ENCODE results near the gene NAT10.

The NAT10 gene

DNA sequence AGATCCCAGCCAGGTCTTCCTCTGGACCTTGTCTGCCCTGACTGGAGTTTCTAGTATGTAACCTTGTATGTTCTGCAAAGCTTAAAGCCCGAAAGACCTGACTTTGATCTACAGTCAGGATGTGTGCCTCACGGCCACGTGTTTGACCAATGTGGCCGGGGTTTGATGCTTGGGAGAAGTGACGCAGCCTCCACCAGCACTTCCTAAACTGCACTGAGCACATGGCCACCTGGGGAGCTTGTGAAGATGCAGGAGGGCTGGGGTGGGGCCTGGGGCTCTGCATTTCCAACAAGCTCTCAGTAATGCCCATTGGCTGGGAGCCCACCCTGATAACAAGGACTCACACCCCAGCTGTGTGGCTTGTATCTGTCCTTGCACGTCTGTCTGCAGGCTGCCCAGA lies 53.2 kb downstream of the NAT10 start:
- Mint-ChIP-seq H3K36me3 (ENCODE audit: insufficient read depth) (no peaks in the 10 kb centered on the region), H3K27ac (no peak overlapping the region), H3K4me3 (no peak overlapping the region), H3K9me3 (no peaks in the 10 kb centered on the region), H3K4me1 (ENCODE audit: low read depth in 2 of 2) (peaks cover 7 to 11% of the 10 kb centered on the region in 2 donors), H3K27me3 (no peaks in the 10 kb centered on the region)
- ATAC-seq (replicated peaks): peak; percentile 28
- DNase-seq: no peak

DNA sequence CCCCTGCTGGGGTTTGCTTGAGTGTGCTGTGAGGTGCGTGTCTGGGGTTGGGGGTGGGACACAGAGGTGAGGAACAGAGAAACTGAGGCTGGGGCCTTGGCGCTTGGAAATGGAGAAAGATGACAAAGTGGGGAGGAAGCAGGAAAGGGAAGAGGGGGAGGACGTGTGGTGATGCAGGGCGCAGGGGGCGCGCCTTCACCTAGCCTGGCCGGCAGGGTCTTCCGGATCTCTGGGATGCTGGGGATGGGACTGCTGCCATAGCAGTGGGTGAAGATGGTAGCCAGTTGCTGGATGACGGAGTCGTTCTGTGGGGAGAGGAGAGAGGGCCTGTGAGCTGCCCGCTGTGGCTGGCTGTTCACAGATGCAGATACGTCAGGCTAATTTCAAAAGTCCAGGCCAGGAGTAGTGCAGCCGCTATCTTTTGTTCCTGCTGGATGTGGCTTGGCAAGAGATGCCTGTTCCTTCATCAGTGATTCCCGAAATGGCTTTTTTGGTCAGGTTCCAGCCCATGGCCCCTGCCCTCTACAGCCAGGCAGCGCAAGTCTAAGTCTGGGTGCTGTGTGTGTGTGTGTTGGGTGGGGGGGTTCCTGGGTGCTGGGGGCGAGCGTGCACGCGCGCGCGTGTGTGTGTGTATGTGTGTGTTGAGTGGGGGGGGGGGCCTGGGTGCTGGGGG lies 54.8 kb downstream of the NAT10 start:
- H3K27me3 Mint-ChIP-seq: no peaks in the 10 kb centered on the region
- no peak for DNase-seq
- no peak overlapping the region for H3K27ac Mint-ChIP-seq
- H3K4me3 Mint-ChIP-seq: no peak overlapping the region
- H3K4me1 Mint-ChIP-seq (ENCODE audit: low read depth in 2 of 2): peaks cover 7 to 11% of the 10 kb centered on the region in 2 donors
- ATAC-seq (replicated peaks): no peak
- no peaks in the 10 kb centered on the region for H3K9me3 Mint-ChIP-seq
- H3K36me3 Mint-ChIP-seq (ENCODE audit: insufficient read depth): no peaks in the 10 kb centered on the region

DNA sequence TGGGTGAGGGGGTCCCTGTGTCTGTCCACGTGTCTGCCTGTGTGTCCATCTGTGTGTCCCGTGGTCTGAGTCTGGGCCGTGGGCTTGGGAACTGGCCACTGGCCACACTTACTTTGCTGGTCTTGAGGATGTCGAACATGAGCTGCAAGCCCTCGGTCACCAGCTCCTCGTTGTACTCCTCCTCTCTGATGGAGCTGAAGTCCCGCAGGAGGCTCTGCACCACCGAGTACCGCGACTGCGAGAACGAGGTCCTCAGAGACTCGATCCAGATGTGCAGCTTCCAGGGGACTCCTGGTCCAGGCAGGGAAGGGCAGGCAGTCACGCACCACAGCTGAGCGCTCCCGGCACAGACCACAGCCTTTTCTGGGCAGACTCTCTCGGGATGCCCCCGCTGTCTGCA lies 55.4 kb downstream of the NAT10 start:
- no peaks in the 10 kb centered on the region for H3K27me3 Mint-ChIP-seq
- no peak overlapping the region for H3K4me3 Mint-ChIP-seq
- no peaks in the 10 kb centered on the region for H3K9me3 Mint-ChIP-seq
- ATAC-seq (replicated peaks) (no peak), DNase-seq (no peak)
- no peak overlapping the region for H3K27ac Mint-ChIP-seq
- no peaks in the 10 kb centered on the region for H3K36me3 Mint-ChIP-seq (ENCODE audit: insufficient read depth)
- peaks cover 7 to 11% of the 10 kb centered on the region in 2 donors for H3K4me1 Mint-ChIP-seq (ENCODE audit: low read depth in 2 of 2)

DNA sequence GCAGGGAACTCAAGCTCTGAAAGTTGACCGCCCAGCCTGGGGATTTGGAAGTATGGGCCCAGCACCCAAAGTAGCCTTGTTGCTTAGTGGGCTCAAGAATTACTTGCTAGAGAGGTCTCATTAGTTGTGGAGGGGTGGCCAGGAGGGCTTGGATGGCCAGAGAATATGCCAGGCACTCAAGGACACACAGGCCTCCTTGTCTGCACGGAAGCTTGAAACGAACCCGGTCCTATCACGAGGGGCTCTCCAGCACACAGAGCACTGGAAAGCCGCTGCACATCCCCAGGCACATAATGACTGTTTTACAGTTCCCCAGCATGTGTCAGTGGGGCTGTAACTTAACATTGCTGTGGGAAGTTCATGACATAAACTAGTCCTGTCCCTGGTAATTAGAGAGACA lies 55.9 kb downstream of the NAT10 start:
- no peak for DNase-seq
- no peaks in the 10 kb centered on the region for H3K9me3 Mint-ChIP-seq
- ATAC-seq (replicated peaks): no peak
- no peak overlapping the region for H3K27ac Mint-ChIP-seq
- H3K36me3 Mint-ChIP-seq (ENCODE audit: insufficient read depth): no peaks in the 10 kb centered on the region
- H3K4me1 Mint-ChIP-seq (ENCODE audit: low read depth in 2 of 2): peaks cover 7 to 11% of the 10 kb centered on the region in 2 donors
- H3K4me3 Mint-ChIP-seq: no peak overlapping the region
- no peaks in the 10 kb centered on the region for H3K27me3 Mint-ChIP-seq

DNA sequence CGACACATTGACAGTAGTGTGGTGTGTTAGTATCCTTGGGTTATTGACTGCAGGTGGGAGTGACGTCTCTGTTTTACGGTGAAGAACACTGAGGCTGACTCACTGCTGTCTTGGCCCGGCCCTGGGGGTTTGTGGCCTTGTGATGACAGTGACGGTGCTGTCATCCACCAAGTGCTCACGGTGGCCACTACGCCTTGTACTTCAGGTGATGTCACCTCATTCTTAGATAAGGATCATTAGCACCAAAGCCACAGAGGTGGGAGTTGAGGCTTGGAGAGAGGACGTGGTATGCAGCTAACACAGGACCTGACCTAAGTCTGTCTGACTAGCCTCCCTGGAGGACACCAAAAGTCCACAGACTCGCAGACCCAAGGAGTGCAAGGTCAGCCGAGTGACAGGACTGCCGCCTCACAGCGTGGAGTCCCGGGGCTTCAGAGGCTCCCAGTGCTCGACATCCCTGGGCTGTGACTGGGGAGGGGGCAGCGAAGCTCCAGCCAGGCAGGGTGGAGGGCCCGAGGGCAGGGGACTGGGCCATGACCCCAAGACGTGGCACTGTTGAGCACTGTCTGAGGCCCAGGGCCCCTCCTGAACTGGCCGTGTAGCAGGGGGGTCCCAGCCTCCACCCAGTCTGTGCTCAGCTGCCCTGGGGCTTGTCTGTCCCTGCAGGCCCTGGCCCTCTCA lies 56.5 kb downstream of the NAT10 start:
- Mint-ChIP-seq H3K4me1 (ENCODE audit: low read depth in 2 of 2) (peaks cover 7 to 11% of the 10 kb centered on the region in 2 donors), H3K4me3 (no peak overlapping the region), H3K27me3 (peaks cover 0 to under 1% of the 10 kb centered on the region in 2 donors), H3K9me3 (no peaks in the 10 kb centered on the region), H3K36me3 (ENCODE audit: insufficient read depth) (no peaks in the 10 kb centered on the region), H3K27ac (no peak overlapping the region)
- no peak for DNase-seq
- peak; percentile 80 for ATAC-seq (replicated peaks)

DNA sequence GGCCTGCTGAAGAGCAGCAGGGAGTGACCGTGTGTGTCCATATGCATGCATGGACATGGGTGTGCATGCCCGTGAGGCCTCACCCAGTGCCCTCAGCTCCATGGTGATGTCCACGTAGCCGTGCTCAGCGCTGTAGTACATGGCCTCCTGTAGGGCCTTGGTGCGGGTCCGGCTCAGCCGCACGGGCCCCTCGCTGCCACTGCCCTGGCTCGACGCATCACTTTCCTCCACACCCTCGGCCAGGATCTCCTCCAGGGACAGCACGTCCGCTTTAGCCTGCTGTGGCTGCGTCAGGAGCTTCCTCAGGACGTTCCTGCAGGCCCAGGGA lies 57.0 kb downstream of the NAT10 start:
- Mint-ChIP-seq H3K4me1 (ENCODE audit: low read depth in 2 of 2) (peaks cover 6 to 11% of the 10 kb centered on the region in 2 donors), H3K27me3 (peaks cover 0 to 5% of the 10 kb centered on the region in 2 donors), H3K36me3 (ENCODE audit: insufficient read depth) (no peaks in the 10 kb centered on the region), H3K27ac (no peak overlapping the region), H3K4me3 (no peak overlapping the region), H3K9me3 (no peaks in the 10 kb centered on the region)
- ATAC-seq (replicated peaks) (no peak), DNase-seq (no peak)

DNA sequence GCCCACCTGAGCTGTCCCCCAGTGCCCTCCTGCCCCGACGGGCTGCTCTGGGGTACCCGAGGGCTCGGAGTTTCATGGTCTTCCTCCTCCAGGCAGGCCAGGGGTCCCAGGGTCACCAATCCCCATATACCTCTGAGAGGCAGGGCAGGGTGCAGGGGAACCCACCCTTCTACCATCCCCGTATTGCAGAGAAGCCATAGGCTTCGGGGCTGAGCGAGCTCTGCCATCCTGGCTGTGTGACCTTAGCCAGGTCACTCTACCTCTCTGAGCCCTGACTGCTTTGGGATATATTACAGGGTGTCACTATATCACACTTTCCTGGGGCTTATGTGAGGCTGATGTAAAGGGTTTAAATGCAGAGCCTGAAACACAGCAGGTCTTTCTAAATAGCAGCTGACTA lies 57.4 kb downstream of the NAT10 start:
- no peaks in the 10 kb centered on the region for H3K9me3 Mint-ChIP-seq
- DNase-seq: no peak
- no peaks in the 10 kb centered on the region for H3K36me3 Mint-ChIP-seq (ENCODE audit: insufficient read depth)
- ATAC-seq (replicated peaks): no peak
- H3K4me3 Mint-ChIP-seq: no peak overlapping the region
- H3K4me1 Mint-ChIP-seq (ENCODE audit: low read depth in 2 of 2): peaks cover 2 to 11% of the 10 kb centered on the region in 2 donors
- peaks cover 0 to 9% of the 10 kb centered on the region in 2 donors for H3K27me3 Mint-ChIP-seq
- no peak overlapping the region for H3K27ac Mint-ChIP-seq

DNA sequence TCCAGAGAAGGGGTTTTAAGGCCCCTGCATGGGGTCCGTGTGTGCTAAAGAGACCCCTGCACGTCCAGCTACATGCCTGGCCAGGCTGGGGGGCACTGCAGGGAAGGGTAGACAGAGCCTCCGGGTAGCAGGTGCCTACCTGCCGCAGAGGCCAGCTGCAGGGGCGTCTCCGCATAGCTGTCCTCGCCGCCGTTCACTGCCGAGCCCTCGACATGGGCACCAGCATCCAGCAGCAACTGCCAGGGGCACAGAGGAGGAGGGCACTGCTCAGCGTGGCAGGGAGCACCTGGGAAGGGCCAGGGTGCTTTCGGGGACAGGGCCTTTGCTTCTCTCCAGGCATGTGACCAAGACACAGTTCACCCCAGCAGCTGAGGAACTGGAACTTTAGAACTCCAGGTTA lies 59.7 kb downstream of the NAT10 start:
- Mint-ChIP-seq H3K9me3 (no peaks in the 10 kb centered on the region), H3K36me3 (ENCODE audit: insufficient read depth) (no peaks in the 10 kb centered on the region), H3K27ac (no peak overlapping the region), H3K4me1 (ENCODE audit: low read depth in 2 of 2) (peaks cover 0 to 6% of the 10 kb centered on the region in 2 donors), H3K4me3 (no peak overlapping the region), H3K27me3 (peaks cover 0 to 17% of the 10 kb centered on the region in 2 donors)
- ATAC-seq (replicated peaks) (no peak), DNase-seq (no peak)

DNA sequence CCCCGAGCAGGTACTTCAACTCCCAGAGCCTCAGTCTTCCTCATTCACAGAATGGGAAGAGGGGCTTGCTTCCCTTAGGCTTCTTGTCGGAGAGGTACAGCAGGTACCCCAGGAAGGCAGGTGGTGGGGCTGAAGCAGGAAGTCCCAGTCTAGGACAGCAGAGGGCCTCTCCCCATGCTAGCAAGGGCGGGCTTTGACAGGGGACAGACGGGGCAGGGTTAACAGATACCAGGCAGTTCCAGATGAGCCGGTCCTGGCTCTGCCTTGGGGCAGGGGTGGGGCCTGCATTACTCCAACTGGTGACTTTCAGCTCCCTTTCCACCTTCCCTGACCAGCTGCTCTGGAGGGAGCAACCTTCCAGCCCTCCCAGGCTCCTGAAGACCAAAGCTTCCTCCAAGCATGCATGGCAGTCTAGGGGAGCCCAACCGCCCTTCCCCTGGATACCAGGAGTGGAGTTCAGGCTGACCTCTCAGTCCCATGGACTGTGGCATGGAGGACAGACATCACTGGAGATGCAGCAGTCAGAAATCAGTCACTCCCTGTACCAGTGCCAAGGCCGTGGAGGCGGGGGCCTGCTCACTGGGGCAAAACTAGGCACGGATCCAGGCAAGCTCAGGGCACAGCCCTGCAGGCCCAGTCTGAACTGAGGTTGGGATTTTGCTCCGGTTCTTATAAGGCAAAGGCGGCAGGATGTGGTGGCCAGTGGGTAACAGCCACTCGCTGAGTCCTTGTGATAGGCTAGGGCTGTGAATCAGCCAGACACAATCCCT lies 60.5 kb downstream of the NAT10 start:
- no peak for DNase-seq
- ATAC-seq (replicated peaks): no peak
- Mint-ChIP-seq H3K9me3 (no peaks in the 10 kb centered on the region), H3K4me3 (no peak overlapping the region), H3K36me3 (ENCODE audit: insufficient read depth) (no peaks in the 10 kb centered on the region), H3K27ac (no peak overlapping the region), H3K27me3 (peaks cover 0 to 25% of the 10 kb centered on the region in 2 donors), H3K4me1 (ENCODE audit: low read depth in 2 of 2) (peaks cover 0 to 5% of the 10 kb centered on the region in 2 donors)

DNA sequence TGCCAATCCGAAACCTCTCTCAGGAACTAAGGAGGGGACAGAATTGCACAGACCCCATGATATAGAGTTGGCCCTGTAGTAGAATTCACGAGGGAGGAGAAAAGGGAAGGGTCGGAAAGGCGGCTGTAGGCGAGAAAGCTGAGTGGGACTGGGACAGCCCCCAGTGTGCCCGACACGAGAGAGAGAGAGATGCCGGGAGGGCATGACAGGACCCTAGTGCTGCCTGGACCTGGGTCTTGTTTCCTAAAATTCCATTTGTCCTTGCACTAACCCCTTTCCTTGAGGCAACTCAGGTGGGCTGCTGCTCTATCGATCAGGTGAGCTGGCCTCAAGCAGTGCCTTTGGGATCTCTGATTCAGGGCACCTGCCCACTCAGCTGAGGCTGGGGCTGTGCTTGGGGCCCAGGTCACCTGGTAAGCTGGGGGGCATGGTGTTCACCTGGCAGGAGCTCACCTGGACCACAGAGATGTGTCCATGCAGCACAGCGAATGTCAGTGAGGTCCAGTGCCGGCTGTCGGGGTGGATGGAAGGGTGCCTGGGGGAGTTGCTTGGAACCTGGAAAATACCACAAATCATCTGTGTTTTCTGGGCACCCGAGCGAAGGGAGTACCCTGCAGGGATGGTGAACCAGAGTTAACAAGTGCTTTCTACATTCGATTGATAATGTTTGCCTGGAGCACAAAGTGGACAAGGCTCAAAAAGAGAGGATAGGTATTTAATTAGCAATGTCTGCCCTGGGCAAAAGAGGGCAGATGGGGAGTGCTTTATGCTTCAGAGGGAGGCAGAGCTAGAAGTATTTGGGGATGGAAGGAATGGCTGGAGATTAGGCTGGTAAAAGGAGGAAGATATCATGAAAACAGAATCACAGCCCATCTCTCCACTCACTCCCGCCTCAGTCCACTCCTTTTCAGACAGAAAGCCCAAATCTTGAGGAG lies 61.6 kb downstream of the NAT10 start:
- Mint-ChIP-seq H3K4me1 (ENCODE audit: low read depth in 2 of 2) (no peaks in the 10 kb centered on the region), H3K36me3 (ENCODE audit: insufficient read depth) (no peaks in the 10 kb centered on the region), H3K27me3 (peaks cover 0 to 27% of the 10 kb centered on the region in 2 donors), H3K27ac (no peak overlapping the region), H3K4me3 (no peak overlapping the region), H3K9me3 (no peaks in the 10 kb centered on the region)
- ATAC-seq (replicated peaks): no peak
- DNase-seq: no peak

DNA sequence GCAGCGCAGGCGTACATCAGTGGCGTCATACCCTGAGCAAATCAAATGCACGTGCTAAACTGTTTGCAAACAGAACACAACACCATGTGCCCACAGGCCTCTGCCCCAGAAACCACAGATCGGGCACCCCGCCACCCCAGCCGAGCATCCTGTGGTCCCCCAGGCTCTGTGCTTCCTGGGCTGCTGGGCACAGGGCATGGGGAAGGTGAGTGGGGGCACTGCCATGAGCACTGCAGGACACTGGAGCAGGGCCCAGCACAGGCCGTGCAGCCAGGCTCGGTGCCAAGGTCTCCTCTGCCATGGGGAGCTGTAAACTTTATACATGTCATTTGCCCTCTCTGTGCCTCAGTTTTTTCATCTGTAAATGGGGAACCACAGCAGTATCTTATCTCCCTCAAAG lies 62.5 kb downstream of the NAT10 start:
- H3K9me3 Mint-ChIP-seq: no peaks in the 10 kb centered on the region
- no peaks in the 10 kb centered on the region for H3K4me1 Mint-ChIP-seq (ENCODE audit: low read depth in 2 of 2)
- peaks cover 5 to 32% of the 10 kb centered on the region in 2 donors for H3K27me3 Mint-ChIP-seq
- no peak for DNase-seq
- ATAC-seq (replicated peaks): no peak
- no peaks in the 10 kb centered on the region for H3K36me3 Mint-ChIP-seq (ENCODE audit: insufficient read depth)
- no peak overlapping the region for H3K4me3 Mint-ChIP-seq
- H3K27ac Mint-ChIP-seq: no peak overlapping the region

DNA sequence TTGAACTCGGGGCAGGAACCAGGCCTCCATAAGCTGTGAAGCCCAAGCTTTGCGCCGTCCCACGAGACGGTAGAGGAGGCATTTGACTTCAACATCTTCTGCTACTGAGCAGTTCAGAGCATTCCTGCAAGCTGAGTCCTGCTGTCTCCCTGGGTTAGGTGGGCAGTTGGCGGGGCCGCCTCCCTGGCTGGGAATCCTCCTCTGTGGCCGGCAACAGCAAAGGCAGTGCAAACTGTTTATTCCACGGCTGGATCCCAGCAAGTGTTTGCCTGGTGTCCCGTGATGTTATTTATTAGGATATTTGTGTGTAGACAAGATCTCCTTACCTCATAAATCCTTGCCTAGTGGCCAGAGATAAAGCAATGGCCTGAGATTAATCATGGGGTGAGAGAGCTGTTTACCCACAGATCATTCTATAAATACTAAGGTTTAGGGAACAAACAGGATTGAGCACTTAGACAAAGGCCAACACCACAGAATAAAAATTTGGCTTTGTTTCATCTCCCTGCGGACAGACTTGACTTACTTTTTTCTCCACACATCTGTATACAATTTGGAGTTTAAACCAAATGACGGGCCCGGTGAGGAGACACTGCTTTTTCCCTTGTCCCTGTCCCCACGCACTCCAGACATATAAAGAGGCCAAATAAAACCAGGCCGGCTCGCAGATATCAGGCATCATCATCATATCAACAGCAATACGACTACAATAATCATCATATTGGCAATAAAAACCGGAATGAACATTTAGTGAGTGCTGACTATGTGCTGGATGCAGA lies 63.4 kb downstream of the NAT10 start:
- DNase-seq (no peak), ATAC-seq (replicated peaks) (no peak)
- no peaks in the 10 kb centered on the region for H3K36me3 Mint-ChIP-seq (ENCODE audit: insufficient read depth)

More for the DNA sequence above, 63.4 kb downstream of the NAT10 start:
- Mint-ChIP-seq H3K27me3 (peaks cover 7 to 38% of the 10 kb centered on the region in 2 donors), H3K4me1 (ENCODE audit: low read depth in 2 of 2) (no peaks in the 10 kb centered on the region), H3K9me3 (no peaks in the 10 kb centered on the region), H3K27ac (peak overlapping the region in 1 of 2 donors; percentile 9), H3K4me3 (no peak overlapping the region)
